Measurements from ENCODE around the gene TOM1. TPM values are rescaled to one million over a fixed set of nuclear protein-coding genes. Genes with fewer than 3 reads are reported as not detected.

The TOM1 gene
- total and polyA plus RNA-seq, 10 of the 15 experiments (the other 5 are each of a cell fraction or from before 2014, with no cell fraction given), result 2.2 to 64.6 (median 40.3) TPM

DNA sequence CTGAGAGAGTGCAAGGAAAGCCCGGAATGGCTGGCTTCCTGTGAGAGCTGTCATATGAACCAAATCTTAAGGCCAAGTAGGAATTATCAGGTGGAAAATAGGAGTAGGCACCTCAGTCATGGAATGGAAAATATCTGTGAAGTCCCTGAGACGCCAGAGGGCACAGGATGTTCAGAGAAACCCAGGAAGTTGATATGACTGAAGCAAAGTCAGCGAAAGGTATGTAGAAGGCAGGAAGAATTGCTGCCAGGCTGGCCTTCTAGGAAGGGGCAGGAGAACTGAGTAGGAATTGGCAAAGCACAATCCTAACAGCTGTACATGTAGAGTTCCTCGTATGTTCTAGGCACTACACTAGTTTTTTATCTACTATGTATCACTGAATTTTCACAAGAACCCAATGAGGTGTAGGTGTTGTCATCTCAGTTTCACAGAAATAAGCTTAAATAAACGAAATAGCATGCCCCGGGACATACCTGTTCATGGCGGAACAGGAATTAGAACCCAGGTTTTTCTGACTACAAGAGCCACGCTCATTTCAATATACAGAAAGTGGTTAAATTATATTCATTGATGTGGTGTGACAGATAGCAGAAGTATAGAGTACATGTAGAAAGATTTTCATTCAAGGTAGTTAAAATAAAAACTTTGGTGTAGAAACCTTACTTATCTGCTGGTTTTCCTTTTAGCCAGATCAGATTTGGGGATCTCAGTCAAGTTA lies 25.4 kb upstream of the TOM1 start:
- 98% methylated on average over 8 of the region's 8 CpGs for WGBS (ENCODE audit: insufficient coverage, insufficient replicate concordance, low lambda C conversion rate, missing lambda C conversion rate)
- no peak for ATAC-seq
- intact Hi-C loops (cut with micrococcal nuclease; ENCODE audit: unreplicated experiment) (no loop called here), in situ Hi-C loops (cut with MboI) (no loop called here)
- ChIA-PET CTCF (no interaction called here), RAD21 (ENCODE audit: unreplicated experiment) (no interaction called here), SMC1A (ENCODE audit: uncharacterized antibody, unreplicated experiment) (interaction anchor here (0.7 to 1.3 kb wide), 3 partner anchors 14 to 260 kb away, joined by 3 read pairs; no protein-coding TSS in a partner anchor), POLR2A (no interaction called here)
- Histone ChIP-seq H3K9ac (ENCODE audit: control insufficient read depth, insufficient read depth, low read length) (no peak overlapping the region), H3K9me3 (replicated peaks; ENCODE audit: control insufficient read depth, insufficient read depth, low read length) (no peaks in the 10 kb centered on the region), H3K4me2 (ENCODE audit: control insufficient read depth, insufficient read depth) (no peak overlapping the region), H2AFZ (ENCODE audit: control insufficient read depth, low read depth, low read length) (no peak overlapping the region), H3K4me1 (ENCODE audit: control insufficient read depth, insufficient read depth, low read length) (no peaks in the 10 kb centered on the region), H3K27me3 (replicated peaks in 1 of 2; ENCODE audit: control insufficient read depth in 2 of 2, insufficient read depth in 2 of 2, low read length in 1 of 2) (no peaks in the 10 kb centered on the region), H3K79me2 (ENCODE audit: control insufficient read depth, insufficient read depth, low read length) (no peaks in the 10 kb centered on the region; the same call in none of the 2 replicates), H3K36me3 (ENCODE audit: control insufficient read depth in 2 of 2, insufficient read depth in 2 of 2, low read length in 1 of 2) (peaks cover 0 to 19% of the 10 kb centered on the region in 2 experiments; a peak in 3 of 4 replicates), H3K27ac (ENCODE audit: control insufficient read depth, insufficient read depth) (no peak overlapping the region), H4K20me1 (ENCODE audit: control insufficient read depth, insufficient read depth) (no peaks in the 10 kb centered on the region), H3K4me3 (no peak overlapping the region)
- DNase-seq (ENCODE audit: low read depth, low spot score), result no peak
- no TSS peak for BruUV-seq (replicated peaks)
- FAIRE-seq, result no peak
- TF ChIP-seq PAX5 (IDR thresholded peaks at IDR 0.05; ENCODE audit: borderline replicate concordance, low read depth, low read length) (no peak), TBL1XR1 (IDR thresholded peaks at IDR 0.05; ENCODE audit: low read depth, low read length) (no peak)

DNA sequence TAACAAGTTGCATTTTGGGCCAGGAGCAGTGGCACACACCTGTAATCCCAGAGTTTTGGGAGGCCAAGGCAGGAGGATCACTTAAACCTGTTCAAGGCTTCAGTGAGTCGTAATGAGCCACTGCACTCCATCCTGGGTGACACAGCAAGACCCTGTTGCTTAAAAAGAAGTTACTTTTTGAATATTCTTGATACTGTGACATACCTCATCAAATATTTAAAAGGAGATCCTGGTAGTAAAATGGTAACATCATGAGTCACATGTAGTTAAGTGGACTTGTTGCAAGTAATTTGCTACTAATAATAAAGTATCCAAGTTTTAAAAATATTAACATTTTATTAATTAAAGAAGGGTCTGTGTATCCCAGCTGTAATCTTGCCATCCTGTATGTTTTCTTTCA lies 24.1 kb upstream of the TOM1 start:
- RAD21 ChIA-PET (ENCODE audit: unreplicated experiment), result no interaction called here
- Histone ChIP-seq H3K36me3 (ENCODE audit: control insufficient read depth in 2 of 2, insufficient read depth in 2 of 2, low read length in 1 of 2) (peaks cover 0 to 22% of the 10 kb centered on the region in 2 experiments; a peak in 3 of 4 replicates), H3K4me2 (ENCODE audit: control insufficient read depth, insufficient read depth) (no peak overlapping the region), H3K27ac (ENCODE audit: control insufficient read depth, insufficient read depth) (no peak overlapping the region), H3K9ac (ENCODE audit: control insufficient read depth, insufficient read depth, low read length) (no peak overlapping the region), H2AFZ (ENCODE audit: control insufficient read depth, low read depth, low read length) (no peak overlapping the region), H3K4me3 (no peak overlapping the region), H4K20me1 (ENCODE audit: control insufficient read depth, insufficient read depth) (no peaks in the 10 kb centered on the region), H3K79me2 (ENCODE audit: control insufficient read depth, insufficient read depth, low read length) (no peaks in the 10 kb centered on the region; the same call in none of the 2 replicates), H3K27me3 (replicated peaks in 1 of 2; ENCODE audit: control insufficient read depth in 2 of 2, insufficient read depth in 2 of 2, low read length in 1 of 2) (no peaks in the 10 kb centered on the region), H3K4me1 (ENCODE audit: control insufficient read depth, insufficient read depth, low read length) (no peaks in the 10 kb centered on the region), H3K9me3 (replicated peaks; ENCODE audit: control insufficient read depth, insufficient read depth, low read length) (no peaks in the 10 kb centered on the region)
- CTCF ChIA-PET, result no interaction called here
- 100% methylated on average over 1 of the region's 1 CpG for WGBS (ENCODE audit: insufficient coverage, insufficient replicate concordance, low lambda C conversion rate, missing lambda C conversion rate)
- ATAC-seq (no peak), FAIRE-seq (no peak), DNase-seq (ENCODE audit: low read depth, low spot score) (no peak)
- intact Hi-C loops (cut with micrococcal nuclease; ENCODE audit: unreplicated experiment) (no loop called here), in situ Hi-C loops (cut with MboI) (no loop called here)
- no TSS peak for BruUV-seq (replicated peaks)
- SMC1A ChIA-PET (ENCODE audit: uncharacterized antibody, unreplicated experiment), result no interaction called here
- POLR2A ChIA-PET, result interaction anchor here (0.6 kb wide), 1 partner anchor 18 kb away, joined by 6 read pairs; no protein-coding TSS in a partner anchor
- TF ChIP-seq MTA3 (IDR thresholded peaks at IDR 0.05; ENCODE audit: borderline replicate concordance, low read length) (no peak), FOS (IDR thresholded peaks at IDR 0.05; ENCODE audit: borderline replicate concordance, extremely low read depth, insufficient read length) (no peak), NR2C1 (IDR thresholded peaks at IDR 0.05) (no peak), RELA (IDR thresholded peaks at IDR 0.05; ENCODE audit: borderline replicate concordance, partially characterized antibody) (no peak), NFYA (IDR thresholded peaks at IDR 0.05; ENCODE audit: borderline replicate concordance, low read depth, low read length) (no peak), GABPA (IDR thresholded peaks at IDR 0.05; ENCODE audit: low read depth) (no peak), ZNF24 (IDR thresholded peaks at IDR 0.05) (no peak), TCF7 (IDR thresholded peaks at IDR 0.05; ENCODE audit: borderline replicate concordance) (no peak)
- TF ChIP-seq, protein P1, sequence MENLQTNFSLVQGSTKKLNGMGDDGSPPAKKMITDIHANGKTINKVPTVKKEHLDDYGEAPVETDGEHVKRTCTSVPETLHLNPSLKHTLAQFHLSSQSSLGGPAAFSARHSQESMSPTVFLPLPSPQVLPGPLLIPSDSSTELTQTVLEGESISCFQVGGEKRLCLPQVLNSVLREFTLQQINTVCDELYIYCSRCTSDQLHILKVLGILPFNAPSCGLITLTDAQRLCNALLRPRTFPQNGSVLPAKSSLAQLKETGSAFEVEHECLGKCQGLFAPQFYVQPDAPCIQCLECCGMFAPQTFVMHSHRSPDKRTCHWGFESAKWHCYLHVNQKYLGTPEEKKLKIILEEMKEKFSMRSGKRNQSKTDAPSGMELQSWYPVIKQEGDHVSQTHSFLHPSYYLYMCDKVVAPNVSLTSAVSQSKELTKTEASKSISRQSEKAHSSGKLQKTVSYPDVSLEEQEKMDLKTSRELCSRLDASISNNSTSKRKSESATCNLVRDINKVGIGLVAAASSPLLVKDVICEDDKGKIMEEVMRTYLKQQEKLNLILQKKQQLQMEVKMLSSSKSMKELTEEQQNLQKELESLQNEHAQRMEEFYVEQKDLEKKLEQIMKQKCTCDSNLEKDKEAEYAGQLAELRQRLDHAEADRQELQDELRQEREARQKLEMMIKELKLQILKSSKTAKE (IDR thresholded peaks at IDR 0.05; ENCODE audit: low read depth, poor library complexity, severe bottlenecking), result no peak
- TF ChIP-seq, protein P2, sequence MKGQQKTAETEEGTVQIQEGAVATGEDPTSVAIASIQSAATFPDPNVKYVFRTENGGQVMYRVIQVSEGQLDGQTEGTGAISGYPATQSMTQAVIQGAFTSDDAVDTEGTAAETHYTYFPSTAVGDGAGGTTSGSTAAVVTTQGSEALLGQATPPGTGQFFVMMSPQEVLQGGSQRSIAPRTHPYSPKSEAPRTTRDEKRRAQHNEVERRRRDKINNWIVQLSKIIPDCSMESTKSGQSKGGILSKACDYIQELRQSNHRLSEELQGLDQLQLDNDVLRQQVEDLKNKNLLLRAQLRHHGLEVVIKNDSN (IDR thresholded peaks at IDR 0.05; ENCODE audit: borderline replicate concordance, extremely low read length, insufficient read depth, low read depth, low read length), result no peak
- TF ChIP-seq, protein P3, sequence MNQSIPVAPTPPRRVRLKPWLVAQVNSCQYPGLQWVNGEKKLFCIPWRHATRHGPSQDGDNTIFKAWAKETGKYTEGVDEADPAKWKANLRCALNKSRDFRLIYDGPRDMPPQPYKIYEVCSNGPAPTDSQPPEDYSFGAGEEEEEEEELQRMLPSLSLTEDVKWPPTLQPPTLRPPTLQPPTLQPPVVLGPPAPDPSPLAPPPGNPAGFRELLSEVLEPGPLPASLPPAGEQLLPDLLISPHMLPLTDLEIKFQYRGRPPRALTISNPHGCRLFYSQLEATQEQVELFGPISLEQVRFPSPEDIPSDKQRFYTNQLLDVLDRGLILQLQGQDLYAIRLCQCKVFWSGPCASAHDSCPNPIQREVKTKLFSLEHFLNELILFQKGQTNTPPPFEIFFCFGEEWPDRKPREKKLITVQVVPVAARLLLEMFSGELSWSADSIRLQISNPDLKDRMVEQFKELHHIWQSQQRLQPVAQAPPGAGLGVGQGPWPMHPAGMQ (IDR thresholded peaks at IDR 0.05; ENCODE audit: borderline replicate concordance), result no peak

All from GM12878 (cell line).